AG04450 (cell line): ENCODE measurements around the gene CMKLR1. TPM values are rescaled to one million over a fixed set of nuclear protein-coding genes. Genes with fewer than 3 reads are reported as not detected.

Experiments used
- CTCF ChIA-PET: fragments of 300-600, 350-600 bp; formaldehyde crosslinking; extraction: SDS; loops from one replicate; lab custom pipeline; 2022; ENCODE audit warnings: antibody characterized with exemption, inconsistent platforms; lab: Charles Lee
- POLR2A ChIA-PET: fragments of 350-600 bp; formaldehyde crosslinking; extraction: SDS; loops from one replicate; lab custom pipeline; 2021; ENCODE audit warnings: antibody characterized with exemption, inconsistent platforms; lab: Yijun Ruan, JAX
- DNase-seq: peaks from one replicate; pipeline ENCODE4 v3.0.0-alpha.2; 2011; ENCODE audit warnings: low read depth, low spot score
- H3K27ac ChIP-seq: one replicate; pipeline ENCODE4 v1.5.1; 2012; ENCODE audit warnings: low read depth, low read length, control low read depth
- H3K27me3 ChIP-seq: one replicate; pipeline ENCODE4 v1.6.0; 2012; ENCODE audit warnings: low read length; ENCODE audit not compliant: control insufficient read depth, insufficient read depth
- H3K4me3 ChIP-seq: 2 replicates; pipeline ENCODE4 v1.5.1; 2011; ENCODE audit warnings: mild to moderate bottlenecking, low read depth, low read length, control low read depth
- H3K9me3 ChIP-seq: 2 replicates; pipeline ENCODE4 v1.5.1; 2012; ENCODE audit warnings: low read length; ENCODE audit not compliant: control insufficient read depth, insufficient read depth
- CTCF ChIP-seq: IDR thresholded peaks from 2 replicates; pipeline ENCODE4 v1.5.1; 2011; ENCODE audit warnings: low read depth, low read length, control low read depth, inconsistent platforms
- polyA plus RNA-seq: library from polyadenylated mRNA; depleted of rRNA; stranded (reverse); fragments of >200 nt; gene quantifications from 2 replicates; pipeline ENCODE4 v1.2.3, GENCODE V29; 2011

The CMKLR1 gene
- polyA plus RNA-seq, 1 experiment, result 0.12 TPM

DNA sequence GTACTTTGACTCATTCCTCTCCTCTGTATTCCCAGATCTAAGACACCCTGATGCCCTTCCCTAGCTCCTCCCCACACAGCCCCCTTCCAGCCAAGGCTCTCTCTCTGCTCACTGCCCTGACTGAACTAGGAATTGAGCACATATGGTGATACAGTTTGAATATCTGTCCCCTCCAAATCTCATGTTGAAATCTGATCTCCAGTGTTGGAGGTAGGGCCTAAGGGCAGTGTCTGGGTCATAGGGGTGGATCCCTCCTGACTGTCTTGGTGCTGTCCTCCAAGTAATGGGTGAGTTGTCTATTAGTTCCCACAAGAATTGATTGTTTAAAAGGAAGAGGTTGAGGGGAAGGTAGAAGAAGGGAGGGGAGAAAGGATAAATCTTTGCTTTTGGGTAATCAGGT, 17.4 kb downstream of the CMKLR1 start:
- H3K27ac ChIP-seq, result no peak overlapping the region
- no peak for TF ChIP-seq CTCF
- no peak for DNase-seq
- no peaks in the 10 kb centered on the region for H3K27me3 ChIP-seq
- H3K9me3 ChIP-seq, result no peaks in the 10 kb centered on the region
- H3K4me3 ChIP-seq, result no peak overlapping the region
- ChIA-PET POLR2A (no interaction called here), CTCF (no interaction called here)

DNA sequence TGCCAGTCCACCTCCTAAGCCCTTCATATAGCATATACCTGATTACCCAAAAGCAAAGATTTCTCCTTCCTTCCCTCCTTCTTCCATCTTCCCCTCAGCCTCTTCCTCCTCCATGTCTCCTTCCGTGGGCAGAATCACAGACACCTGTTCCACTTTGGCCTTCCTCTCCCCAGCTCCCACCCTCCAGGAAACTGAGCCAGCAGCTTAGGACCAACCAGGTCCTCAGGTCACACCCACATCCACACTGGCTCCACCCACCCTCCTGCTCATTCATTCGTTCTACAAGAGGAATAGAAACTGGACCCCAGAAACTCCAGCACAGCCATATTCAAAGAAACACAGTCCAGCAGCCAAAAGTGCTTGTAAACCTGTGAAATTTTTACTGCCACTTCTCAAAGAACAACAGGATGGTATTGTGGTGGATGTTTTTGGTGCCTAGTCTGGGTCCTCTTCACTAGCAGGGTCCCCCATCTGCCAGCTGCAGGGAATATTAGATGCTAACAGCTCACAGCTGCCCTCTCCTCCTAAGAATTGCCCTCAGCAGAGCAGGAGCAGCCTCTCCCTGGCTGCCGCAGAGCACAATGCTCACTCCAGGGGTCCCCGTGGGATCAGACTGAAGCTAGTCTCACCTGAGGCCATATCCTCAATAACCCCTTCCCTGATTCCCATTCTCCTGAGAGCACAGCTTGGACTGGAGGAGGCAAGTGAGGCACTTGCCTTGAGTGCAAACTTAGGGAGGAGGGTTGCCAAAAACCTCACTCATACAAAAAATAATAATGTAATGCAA, 18.4 kb downstream of the CMKLR1 start:
- no peak overlapping the region for H3K27ac ChIP-seq
- POLR2A ChIA-PET, result no interaction called here
- H3K4me3 ChIP-seq, result no peak overlapping the region
- no peak for DNase-seq
- TF ChIP-seq CTCF, result no peak
- no peaks in the 10 kb centered on the region for H3K27me3 ChIP-seq
- CTCF ChIA-PET, result no interaction called here
- H3K9me3 ChIP-seq, result no peaks in the 10 kb centered on the region

DNA sequence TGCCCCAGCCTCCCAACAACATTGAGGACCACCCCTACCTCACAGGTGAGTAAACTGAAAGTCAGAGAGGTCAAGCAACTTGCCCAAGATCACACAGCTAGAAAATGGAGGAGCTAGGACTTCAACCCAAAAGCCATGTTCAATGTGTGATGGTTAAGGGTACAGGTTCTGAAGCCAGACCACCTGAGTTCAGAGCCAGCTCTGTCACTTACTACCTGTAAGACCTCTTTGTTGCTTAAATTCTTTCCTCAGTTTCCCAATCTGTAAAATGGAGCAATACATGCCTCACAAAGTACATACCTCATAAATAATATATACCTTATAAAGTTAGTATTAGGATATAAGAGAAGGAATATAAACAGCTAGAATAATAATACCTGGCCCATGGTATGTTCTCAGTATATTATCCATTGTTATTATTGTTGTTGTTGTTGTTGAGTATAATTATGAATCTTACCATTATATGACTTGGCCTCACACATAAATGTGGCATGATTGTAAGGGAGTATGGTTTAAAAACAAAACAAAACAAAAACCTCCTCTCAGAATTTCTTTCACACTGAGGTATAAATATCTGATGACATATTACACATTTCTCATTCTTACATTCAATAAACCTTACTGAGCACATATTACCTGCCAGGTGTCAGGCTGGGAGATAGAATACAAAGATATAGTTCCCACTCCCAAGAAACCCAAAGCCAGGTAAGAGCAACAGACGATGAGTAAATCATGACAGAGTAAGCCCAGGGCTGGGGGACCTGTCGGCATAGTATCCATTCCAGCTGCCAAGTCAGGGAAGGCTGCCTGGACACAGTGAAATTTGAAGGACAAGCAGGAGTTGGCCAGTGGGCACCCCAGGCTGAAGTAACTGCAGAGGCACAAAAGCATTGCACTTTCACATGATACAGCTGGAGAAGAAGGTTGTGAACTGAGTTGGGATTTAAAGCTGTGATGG, 19.6 kb downstream of the CMKLR1 start:
- no peak for TF ChIP-seq CTCF
- CTCF ChIA-PET, result no interaction called here
- no peak overlapping the region for H3K4me3 ChIP-seq
- H3K9me3 ChIP-seq, result no peaks in the 10 kb centered on the region
- POLR2A ChIA-PET, result no interaction called here
- no peak for DNase-seq
- no peak overlapping the region for H3K27ac ChIP-seq
- no peaks in the 10 kb centered on the region for H3K27me3 ChIP-seq

DNA sequence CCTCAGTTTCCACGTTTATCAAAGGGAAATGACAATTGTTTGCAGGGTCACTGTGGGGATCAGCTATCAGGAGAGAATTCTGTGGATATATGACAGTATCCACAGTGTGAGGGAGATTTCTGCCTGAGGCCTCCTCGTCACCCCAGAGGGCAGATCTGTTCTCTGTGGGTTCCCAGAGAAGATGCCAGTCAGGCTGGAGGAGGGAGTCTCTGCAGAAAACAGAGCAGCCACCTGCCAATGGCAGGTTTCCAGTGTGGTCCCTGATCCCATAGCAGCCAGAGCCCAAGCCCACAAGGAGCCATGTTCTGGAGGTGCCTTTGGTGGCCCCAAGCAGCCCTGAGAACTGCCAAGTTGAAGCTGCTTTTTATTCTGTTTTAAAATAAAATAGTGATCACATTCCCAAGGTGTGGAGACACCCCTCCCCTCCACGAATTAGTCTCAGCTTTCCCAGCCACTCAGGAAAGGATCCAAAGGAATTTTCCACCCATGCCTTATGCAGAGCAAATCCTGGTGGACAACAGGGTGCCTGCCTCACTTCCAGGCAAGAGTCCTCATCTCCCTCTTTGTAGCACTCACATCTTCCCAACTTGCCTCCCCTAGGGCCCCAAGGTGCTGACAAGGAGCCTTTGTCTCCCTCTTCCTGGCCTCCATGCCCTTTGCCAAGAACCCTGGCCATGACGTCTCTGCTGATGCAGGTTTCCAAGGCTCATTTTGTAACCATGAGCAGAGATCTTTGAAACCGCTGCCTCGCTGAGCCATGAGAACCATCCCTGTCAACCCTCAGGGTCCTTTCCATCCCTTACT, 20.4 kb downstream of the CMKLR1 start:
- ChIA-PET POLR2A (no interaction called here), CTCF (no interaction called here)
- no peak for DNase-seq
- Histone ChIP-seq H3K27ac (no peak overlapping the region), H3K4me3 (no peak overlapping the region), H3K27me3 (no peaks in the 10 kb centered on the region), H3K9me3 (no peaks in the 10 kb centered on the region)
- TF ChIP-seq CTCF, result no peak
